Stimulated activated CD8-positive, alpha-beta memory T cell treated with anti-CD3 and anti-CD28 coated beads, Interleukin-12 subunit alpha, Interleukin-12 subunit beta, amount 100 ng/mL, for 24 hours (primary cell): ENCODE data around the gene DLEC1.

Source experiments
- DNase-seq: peaks from one replicate; pipeline ENCODE4 v3.0.0-alpha.2; 2020; ENCODE audit errors: extremely low read depth

DLEC1 gene

GRCh38 chr3:38136393-38136776 is 97.4 kb downstream of the DLEC1 start:
- no peak for DNase-seq

- peak; percentile 97 for DNase-seq
These were observed 98.0 kb downstream of the DLEC1 start, which contains the start of gene ACAA1 for GRCh38 chr3:38136777-38137614. ACAA1 (minus strand) TSS chr3:38137127; CDS start chr3:38137035, 92 bp downstream.

GRCh38 chr3:38137615-38138348 is 98.8 kb downstream of the DLEC1 start:
- no peak for DNase-seq

GRCh38 chr3:38138349-38139190 is 99.6 kb downstream of the DLEC1 start, which contains the start of gene MYD88:
MYD88 (plus strand) TSS chr3:38138661; CDS start chr3:38138701, 40 bp downstream.
- DNase-seq = peak; percentile 70

GRCh38 chr3:38139191-38139590 is 100.2 kb downstream of the DLEC1 start:
- no peak for DNase-seq

- DNase-seq = no peak
These were observed 100.6 kb downstream of the DLEC1 start for GRCh38 chr3:38139652-38140051.

GRCh38 chr3:38140326-38141172 is 101.5 kb downstream of the DLEC1 start:
- no peak for DNase-seq

GRCh38 chr3:38141173-38141951 is 102.4 kb downstream of the DLEC1 start:
- DNase-seq = no peak

- DNase-seq = no peak
These were observed 102.9 kb downstream of the DLEC1 start for GRCh38 chr3:38141952-38142273.

- no peak for DNase-seq
These were observed 104.0 kb downstream of the DLEC1 start for GRCh38 chr3:38142959-38143358.

- no peak for DNase-seq
These were observed 104.5 kb downstream of the DLEC1 start for GRCh38 chr3:38143511-38143910.

- DNase-seq = no peak
These were observed 107.5 kb downstream of the DLEC1 start for GRCh38 chr3:38146504-38146903.

GRCh38 chr3:38147421-38147820 is 108.4 kb downstream of the DLEC1 start:
- DNase-seq = no peak

- DNase-seq = no peak
These were observed 109.4 kb downstream of the DLEC1 start for GRCh38 chr3:38148311-38148882.

GRCh38 chr3:38149708-38150107 is 110.7 kb downstream of the DLEC1 start:
- no peak for DNase-seq

GRCh38 chr3:38150780-38151528 is 111.9 kb downstream of the DLEC1 start:
- DNase-seq = no peak

- DNase-seq = no peak
These were observed 112.8 kb downstream of the DLEC1 start for GRCh38 chr3:38151667-38152265.

- no peak for DNase-seq
These were observed 113.6 kb downstream of the DLEC1 start for GRCh38 chr3:38152609-38153008.

- DNase-seq = no peak
These were observed 114.2 kb downstream of the DLEC1 start for GRCh38 chr3:38153221-38153620.
